Pancreas (tissue), 10 donors: Measurements from ENCODE around the gene FOXF2. TPM values are rescaled to one million over a fixed set of nuclear protein-coding genes. Genes with fewer than 3 reads are reported as not detected.

ENCODE experiments used
- ATAC-seq, 4 donors: fragments of 200-7000 bp; cut with Tn5 transposase; one replicate each; pipeline versions ENCODE4 v1.8.0 to v1.9.1; 2020; ENCODE audit warnings: mild to moderate bottlenecking in 4 of 4, moderate library complexity in 4 of 4
- DNase-seq, 6 donors: peaks; one replicate each; pipeline ENCODE4 v3.0.0-alpha.2; 2020
- FAIRE-seq: peaks from 2 replicates; lab custom pipeline; 2012; peaks lifted over from hg19 to GRCh38; lab: Jason Lieb, UNC
- H3K27ac ChIP-seq, 4 donors: fragments of 200-600 bp; sonication (generic); 1 replicate in 3 of 4; 2 replicates in 1 of 4; pipeline versions ENCODE4 v1.5.0 to v1.8.0; 2020
- H3K27me3 ChIP-seq, 4 donors: fragments of 200-600 bp; one replicate each; pipeline ENCODE4 v1.8.0; 2021
- H3K36me3 ChIP-seq, 3 donors: fragments of 200-600 bp; sonication (generic) in 1 of 3; one replicate each; pipeline versions ENCODE4 v1.5.0 to v1.8.0; 2020 to 2021
- H3K4me1 ChIP-seq, 3 donors: fragments of 200-600 bp; one replicate each; pipeline ENCODE4 v1.8.0; 2021
- H3K4me3 ChIP-seq, 4 donors: fragments of 200-600 bp; sonication (generic) in 2 of 4; one replicate each; pipeline versions ENCODE4 v1.5.0 to v1.8.0; 2020 to 2021
- H3K9me3 ChIP-seq, 4 donors: fragments of 200-600 bp; one replicate each; pipeline ENCODE4 v1.8.0; 2021
- WGBS, 2 donors: extraction: QIAGEN DNeasy Blood & Tissue Kit; methylation state at CpG; one replicate each; pipeline ENCODE4 v1.1.7; 2013; 5-methylcytosine and 5-hydroxymethylcytosine counted together
- intact Hi-C, 3 donors: fragments of 100-400 bp; cut with DNase I; formaldehyde crosslinking; loops; one replicate each; pipeline versions ENCODE4 v1.11.1 to v1.14.2; 2022
- polyA plus RNA-seq, 2 donors: library from polyadenylated mRNA; stranded (reverse); fragments of 200-250 nt; gene quantifications; one replicate each; pipeline ENCODE4 v1.2.3, GENCODE V29; 2013
- total RNA-seq, 6 donors: library from RNA; stranded (reverse); fragmentation: NEBNext Ultra II Directional in 4 of 6; extraction: Animal tissue kit (Norgen Biotek cat#: 25700) in 4 of 6; gene quantifications; one replicate each; pipeline versions ENCODE4 v1.2.1 to v1.2.4, GENCODE V29; 2021 to 2023
- TF ChIP-seq, protein P1 (sequence below), 4 donors: fragments of 200-600 bp; sonication (generic) in 3 of 4; IDR thresholded peaks; one replicate each; pipeline versions ENCODE4 v1.5.0 to v1.8.0; 2021; ENCODE audit warnings: antibody characterized with exemption in 4 of 4
- donor health status: healthy with polysubstance abuse.
- donor health status: DM: no; HTN: no; CAD: no; lungs with moderate emphysema.
- donor health status: DM: no; HTN: no; CAD: no.
- donor health status: control.
- donor health status: control.
- donor health status: Bipolar disorder and iron deficiency.
- donor health status: DM: yes; HTN: yes; CAD: no.
- donor health status: DM: no; HTN: no; CAD: no.
- donor health status: DM: no; HTN: no; CAD: no.
- donor health status: DM: yes; HTN: yes; CAD: no.

Gene FOXF2
- total and polyA plus RNA-seq, 8 donors, result 0.12 to 0.90 (median 0.35) TPM

DNA sequence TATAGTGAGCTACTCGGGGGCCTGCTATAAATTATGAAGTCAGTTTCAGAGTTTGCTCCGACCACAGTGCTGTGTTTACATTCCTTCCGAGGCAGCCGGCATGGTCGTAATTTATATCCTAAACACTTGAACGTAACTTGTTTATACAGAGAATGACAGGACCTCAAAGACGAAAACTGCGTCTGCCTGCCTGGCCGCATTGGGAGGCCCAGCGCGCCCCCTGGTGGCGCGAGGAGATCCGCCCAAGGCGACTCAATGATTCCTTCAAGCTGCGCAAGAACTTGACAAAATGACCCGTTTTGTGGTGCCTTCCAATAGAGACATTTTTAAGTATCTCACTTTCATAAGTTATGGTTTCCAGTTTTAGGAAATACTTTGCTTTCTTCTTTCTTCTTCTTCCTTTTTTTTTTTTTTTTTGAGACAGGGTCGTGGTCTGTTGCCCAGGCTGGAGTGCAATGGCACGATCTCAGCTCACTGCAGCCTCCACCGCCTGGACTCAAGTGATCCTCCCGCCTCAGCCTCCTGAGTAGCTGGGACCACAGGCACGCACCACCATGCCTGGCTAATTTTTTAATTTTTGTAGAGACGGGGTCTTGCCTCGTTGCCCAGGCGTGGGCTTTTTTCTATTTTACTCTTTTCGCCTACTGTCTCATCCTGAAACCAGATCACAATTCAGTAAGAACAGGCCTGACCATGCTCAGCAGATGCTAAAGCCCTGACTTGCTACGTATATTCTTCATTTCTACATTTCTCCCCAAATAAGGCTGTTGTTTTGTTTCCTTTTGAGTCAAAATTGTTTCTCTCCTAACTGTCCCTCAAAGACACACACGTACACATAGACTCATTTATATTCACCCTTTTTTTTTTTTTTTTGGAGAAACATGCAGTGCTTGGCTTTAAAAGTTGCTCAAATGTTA, 7.8 kb downstream of the FOXF2 start:
- Histone ChIP-seq H3K9me3 (no peaks in the 10 kb centered on the region), H3K36me3 (no peaks in the 10 kb centered on the region), H3K27me3 (peaks cover 0 to 32% (median 12%) of the 10 kb centered on the region in 4 donors), H3K4me3 (no peak overlapping the region), H3K27ac (no peak overlapping the region), H3K4me1 (no peaks in the 10 kb centered on the region)
- TF ChIP-seq, protein P1, sequence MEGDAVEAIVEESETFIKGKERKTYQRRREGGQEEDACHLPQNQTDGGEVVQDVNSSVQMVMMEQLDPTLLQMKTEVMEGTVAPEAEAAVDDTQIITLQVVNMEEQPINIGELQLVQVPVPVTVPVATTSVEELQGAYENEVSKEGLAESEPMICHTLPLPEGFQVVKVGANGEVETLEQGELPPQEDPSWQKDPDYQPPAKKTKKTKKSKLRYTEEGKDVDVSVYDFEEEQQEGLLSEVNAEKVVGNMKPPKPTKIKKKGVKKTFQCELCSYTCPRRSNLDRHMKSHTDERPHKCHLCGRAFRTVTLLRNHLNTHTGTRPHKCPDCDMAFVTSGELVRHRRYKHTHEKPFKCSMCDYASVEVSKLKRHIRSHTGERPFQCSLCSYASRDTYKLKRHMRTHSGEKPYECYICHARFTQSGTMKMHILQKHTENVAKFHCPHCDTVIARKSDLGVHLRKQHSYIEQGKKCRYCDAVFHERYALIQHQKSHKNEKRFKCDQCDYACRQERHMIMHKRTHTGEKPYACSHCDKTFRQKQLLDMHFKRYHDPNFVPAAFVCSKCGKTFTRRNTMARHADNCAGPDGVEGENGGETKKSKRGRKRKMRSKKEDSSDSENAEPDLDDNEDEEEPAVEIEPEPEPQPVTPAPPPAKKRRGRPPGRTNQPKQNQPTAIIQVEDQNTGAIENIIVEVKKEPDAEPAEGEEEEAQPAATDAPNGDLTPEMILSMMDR (IDR thresholded peaks at IDR 0.05), result peak; percentile 84 to 96 (median 92)
- FAIRE-seq (peak; percentile 59), DNase-seq (peak in 4 of 6 donors; percentile 28 to 88 (median 66)), ATAC-seq (peak; percentile 56 to 83 (median 79))
- 26 to 27% methylated on average over 28 of the region's 28 CpGs for WGBS, 2 donors
- intact Hi-C loops, result loop anchor here in 1 of 3 donors (10.0 kb wide), 1 partner anchor 802 kb away; no protein-coding TSS in a partner anchor

DNA sequence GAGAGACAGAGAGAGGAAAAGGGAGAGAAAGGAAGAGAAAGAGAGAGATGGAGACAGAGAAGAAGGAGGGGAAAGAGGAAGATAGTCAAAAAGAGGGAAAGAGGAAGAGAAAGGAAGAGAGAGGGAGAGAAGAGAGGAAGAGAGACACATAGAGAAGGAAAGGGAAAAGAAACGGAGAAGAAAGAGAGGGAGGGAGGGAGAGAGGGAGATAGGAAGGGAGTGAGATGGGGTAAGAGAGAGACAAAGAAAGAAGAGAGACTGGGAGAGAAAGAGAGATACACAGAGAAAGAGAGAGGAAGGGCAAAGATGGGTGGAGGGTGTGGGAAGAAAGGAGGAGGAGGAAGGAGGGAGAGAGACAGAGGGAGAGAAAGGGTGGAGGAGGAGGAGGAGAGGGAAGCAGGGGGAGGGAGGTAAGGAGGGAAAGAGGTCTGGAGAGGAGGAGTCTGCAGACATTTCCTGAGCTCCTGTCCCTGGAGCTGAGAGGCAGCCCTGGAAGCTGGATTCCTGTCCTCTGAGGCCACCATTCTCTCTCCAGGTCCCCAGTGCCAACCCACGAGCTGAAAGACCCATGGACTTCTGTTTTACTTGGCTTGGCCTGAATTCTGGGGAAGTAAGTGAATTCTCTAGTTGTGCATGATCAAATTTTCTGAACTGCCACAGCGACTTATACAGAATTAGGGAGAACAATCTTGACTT, 9.9 kb downstream of the FOXF2 start:
- FAIRE-seq, result no peak
- no peak overlapping the region for H3K4me3 ChIP-seq
- no peak for DNase-seq
- intact Hi-C loops, result loop anchor here in 1 of 3 donors (10.0 kb wide), 1 partner anchor 804 kb away; no protein-coding TSS in a partner anchor
- no peak overlapping the region for H3K27ac ChIP-seq
- no peak for ATAC-seq
- WGBS, 2 donors, result 50 to 59% methylated on average over 3 of the region's 3 CpGs
- no peaks in the 10 kb centered on the region for H3K36me3 ChIP-seq
- peaks cover 0 to 24% (median 3%) of the 10 kb centered on the region in 4 donors for H3K27me3 ChIP-seq
- H3K9me3 ChIP-seq, result no peaks in the 10 kb centered on the region
- TF ChIP-seq, protein P1 (IDR thresholded peaks at IDR 0.05), result no peak
- H3K4me1 ChIP-seq, result no peaks in the 10 kb centered on the region

GRCh38 chr6:1400126-1400850, 10.9 kb downstream of the FOXF2 start:
- no peaks in the 10 kb centered on the region for H3K9me3 ChIP-seq
- no peak overlapping the region for H3K27ac ChIP-seq
- 89% methylated on average over 30 of the region's 30 CpGs for whole genome bisulfite sequencing, 2 donors
- TF ChIP-seq, protein P1 (IDR thresholded peaks at IDR 0.05), result no peak
- H3K4me3 ChIP-seq, result no peak overlapping the region
- intact Hi-C loops, result no loop called here
- no peaks in the 10 kb centered on the region for H3K4me1 ChIP-seq
- FAIRE-seq (no peak), ATAC-seq (no peak), DNase-seq (no peak)
- no peaks in the 10 kb centered on the region for H3K36me3 ChIP-seq
- H3K27me3 ChIP-seq, result peaks cover 0 to 24% (median 3%) of the 10 kb centered on the region in 4 donors

GRCh38 chr6:1402369-1402768, 13.0 kb downstream of the FOXF2 start:
- intact Hi-C loops, result no loop called here
- peak in 1 of 4 donors; percentile 24 for ATAC-seq

More at GRCh38 chr6:1402369-1402768, 13.0 kb downstream of the FOXF2 start:
- peaks cover 0 to 4% (median 0%) of the 10 kb centered on the region in 4 donors for H3K27me3 ChIP-seq
- no peak for FAIRE-seq
- H3K9me3 ChIP-seq, result no peaks in the 10 kb centered on the region
- no peaks in the 10 kb centered on the region for H3K36me3 ChIP-seq
- H3K4me1 ChIP-seq, result no peaks in the 10 kb centered on the region
- no peak overlapping the region for H3K4me3 ChIP-seq
- no peak overlapping the region for H3K27ac ChIP-seq
- TF ChIP-seq, protein P1 (IDR thresholded peaks at IDR 0.05), result no peak
- no peak for DNase-seq
- 42 to 44% methylated on average over 16 of the region's 16 CpGs for WGBS, 2 donors
